GM21737 (cell line): Measurements from ENCODE around the gene MED25.
"Not testable (repeated sequence)": the region's sequence is repeated elsewhere in the genome, so short reads cannot be mapped to it uniquely, and the experiment has no call there.

Experiments used
- ATAC-seq: cut with Tn5 transposase; IDR thresholded peaks from one replicate; pipeline ENCODE4 v1.9.1; 2021; ENCODE audit warnings: mild to moderate bottlenecking, moderate library complexity; ENCODE audit not compliant: unreplicated experiment

MED25 gene

DNA sequence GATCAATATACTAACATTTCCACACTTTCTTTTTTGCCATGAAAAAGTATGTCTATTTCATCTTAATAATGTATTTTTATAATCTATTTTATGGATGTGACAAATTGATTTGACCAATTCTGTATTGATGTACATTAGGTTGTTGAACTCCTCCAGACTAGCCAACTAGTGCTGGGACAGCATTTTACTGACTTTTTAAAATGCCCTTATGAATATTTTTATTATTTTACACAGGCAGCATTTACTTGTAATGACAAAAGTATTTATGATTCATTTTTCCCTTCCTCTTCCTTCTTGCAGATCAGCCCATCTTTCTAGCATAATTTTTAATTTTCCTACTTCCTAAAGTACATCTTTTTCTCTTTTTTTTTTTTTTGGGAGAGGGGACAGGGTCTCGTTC is 4.1 kb upstream of the MED25 start:
- ATAC-seq, result no peak

DNA sequence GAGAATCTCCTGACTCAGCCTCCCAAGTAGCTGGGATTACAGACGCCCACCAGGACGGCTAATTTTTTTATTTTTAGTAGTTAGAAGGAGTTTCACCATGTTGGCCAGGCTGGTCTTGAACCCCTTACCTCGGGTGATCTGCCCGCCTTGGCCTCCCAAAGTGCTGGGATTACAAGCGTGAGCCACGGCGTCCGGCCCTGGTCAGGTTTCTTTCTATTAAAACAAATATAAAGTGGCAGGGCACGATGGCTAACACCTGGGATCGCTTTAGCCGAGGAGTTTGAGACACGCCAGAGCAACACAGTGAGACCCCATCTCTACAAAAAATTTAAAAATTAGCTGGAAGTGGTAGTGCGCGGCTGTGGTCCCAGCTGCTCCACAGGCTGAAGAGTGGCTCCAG is 1.5 kb upstream of the MED25 start:
- no peak for ATAC-seq

DNA sequence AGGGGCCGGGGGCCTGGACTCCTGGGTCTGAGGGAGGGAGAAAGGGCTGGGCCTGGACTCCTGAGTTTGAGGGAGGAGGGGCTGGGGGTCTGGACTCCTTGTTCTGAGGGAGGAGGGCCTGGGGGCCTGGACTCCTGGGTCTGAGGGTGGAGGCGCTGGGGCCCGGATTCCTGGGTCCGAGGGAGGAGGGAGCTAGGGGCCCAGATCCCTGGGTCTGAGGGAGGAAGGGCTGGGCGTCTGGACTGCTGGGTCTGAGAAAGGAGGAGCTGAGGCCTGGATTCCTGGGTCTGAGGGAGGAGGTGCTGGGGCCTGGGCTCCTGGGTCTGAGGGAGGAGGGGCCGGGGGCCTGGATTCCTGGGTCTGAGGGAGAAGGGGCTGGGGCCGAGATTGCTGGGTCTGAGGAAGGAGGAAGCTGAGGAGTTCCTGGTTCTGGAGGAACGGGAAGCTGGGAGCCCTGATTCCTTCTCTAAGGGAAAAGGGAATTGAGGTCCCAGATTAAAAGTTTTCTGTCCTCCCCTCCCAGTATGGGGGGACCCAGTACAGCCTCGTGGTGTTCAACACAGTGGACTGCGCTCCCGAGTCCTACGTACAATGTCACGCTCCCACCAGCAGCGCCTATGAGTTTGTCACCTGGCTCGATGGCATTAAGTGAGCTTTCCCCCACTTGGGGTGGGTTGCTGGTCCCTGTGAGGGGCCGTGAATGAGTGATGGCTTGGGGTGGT is 721 bp downstream of the MED25 start:
- no peak for ATAC-seq

DNA sequence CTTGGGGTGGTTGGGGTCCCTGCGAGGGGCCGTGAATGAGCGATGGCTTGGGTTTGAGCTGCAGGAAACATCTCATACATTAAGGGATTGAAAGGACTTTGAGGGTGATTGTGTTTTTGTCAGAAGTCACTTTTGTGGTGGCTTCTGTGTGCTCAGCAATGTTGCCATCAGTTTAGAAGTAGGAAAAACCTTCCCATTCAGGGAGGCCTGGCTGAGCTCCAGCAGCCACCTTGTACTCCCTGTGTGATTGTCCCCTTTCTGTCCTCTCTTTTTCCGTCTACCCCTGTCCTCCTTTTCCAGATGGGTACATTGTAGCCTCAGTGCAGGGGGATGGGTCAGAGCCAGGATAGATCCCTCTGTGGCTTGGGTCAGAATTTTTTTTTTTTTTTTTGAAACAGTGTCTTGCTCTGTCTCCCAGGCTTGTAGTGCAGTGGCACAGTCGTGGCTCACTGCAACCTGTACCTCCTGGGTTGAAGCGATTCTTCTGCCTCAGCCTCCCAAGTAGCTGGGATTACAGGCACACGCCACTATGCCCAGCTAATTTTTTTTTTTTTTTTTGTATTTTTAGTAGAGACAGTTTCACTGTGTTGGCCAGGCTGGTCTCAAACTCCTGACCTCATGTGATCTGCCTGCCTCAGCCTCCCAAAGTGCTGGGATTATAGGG is 1.5 kb downstream of the MED25 start:
- ATAC-seq, result not testable (repeated sequence)

DNA sequence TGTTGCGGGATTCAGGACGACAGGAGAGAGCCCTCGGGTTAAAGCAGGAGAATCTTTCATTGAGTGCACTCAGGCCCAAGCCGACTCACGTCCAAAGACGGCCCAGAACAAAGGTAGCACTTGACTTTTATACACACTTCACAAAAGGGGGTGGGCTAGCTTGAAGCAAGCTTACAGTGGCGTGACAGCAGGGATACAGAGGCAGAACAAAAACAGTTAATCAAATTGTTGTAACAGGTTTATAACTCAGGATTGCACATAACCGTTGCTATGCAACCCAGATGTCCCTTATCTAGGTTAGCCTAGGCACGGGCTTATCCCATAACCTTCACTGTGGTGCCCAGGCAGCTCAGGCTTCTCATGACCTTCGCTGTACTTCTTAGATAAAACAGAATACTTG is 2.0 kb downstream of the MED25 start:
- no peak for ATAC-seq

DNA sequence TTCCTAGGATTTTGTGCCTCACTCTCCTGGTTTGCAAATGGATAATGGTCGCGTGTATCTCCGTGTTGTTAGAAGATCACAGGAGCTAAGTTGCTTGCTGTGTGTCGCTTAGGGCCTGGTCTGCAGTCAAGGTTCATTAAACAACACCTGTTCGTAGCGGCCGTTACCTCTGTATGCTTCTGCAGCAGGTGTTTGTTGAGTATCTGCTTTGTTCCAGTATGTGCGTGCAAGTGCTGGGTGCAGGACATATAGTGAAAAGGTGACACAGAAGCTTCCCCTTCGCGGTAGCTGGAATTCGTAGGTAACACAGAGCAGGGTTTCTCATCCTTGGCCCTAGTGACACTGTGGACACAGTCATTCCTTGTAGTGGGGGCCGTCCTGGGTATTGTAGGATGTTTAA is 5.4 kb downstream of the MED25 start:
- no peak for ATAC-seq

DNA sequence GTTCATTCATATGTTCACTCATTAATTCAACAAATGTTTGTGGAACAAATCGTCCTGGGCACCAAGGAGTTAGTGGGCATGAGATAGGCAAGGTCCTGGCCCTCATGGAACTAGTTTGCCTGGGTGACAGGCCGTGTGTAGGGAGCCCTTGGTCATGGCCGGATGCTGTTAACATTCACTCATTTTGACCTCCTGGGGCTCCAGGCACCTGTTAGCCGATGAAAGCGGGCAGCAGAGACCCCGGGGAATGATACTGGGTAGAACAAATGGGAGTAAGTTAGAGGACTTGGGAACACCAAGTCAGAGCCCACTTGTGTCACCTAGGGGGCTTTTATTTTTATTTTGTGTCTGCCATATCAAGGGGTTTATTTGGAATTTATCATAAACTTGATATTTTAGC is 6.6 kb downstream of the MED25 start:
- no peak for ATAC-seq

DNA sequence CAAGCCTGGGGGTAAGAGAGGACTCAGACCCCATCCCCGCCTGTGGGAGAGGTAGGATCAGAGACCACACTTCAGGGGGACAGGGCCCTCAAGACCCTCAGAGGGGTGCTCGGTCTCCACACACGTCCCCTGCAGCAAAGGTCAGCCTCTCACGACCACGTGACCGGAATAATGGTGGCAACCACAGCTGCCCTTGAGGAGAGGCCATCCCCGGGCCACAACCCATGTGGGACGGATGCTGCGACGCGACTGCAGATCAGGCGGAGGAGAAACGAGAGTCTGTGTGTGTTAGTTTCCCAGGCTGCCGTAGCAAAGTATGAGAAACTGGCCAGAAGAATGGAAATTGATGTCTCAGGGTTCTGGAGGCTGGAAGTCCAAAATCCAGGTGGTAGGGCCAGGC is 8.9 kb downstream of the MED25 start:
- no peak for ATAC-seq

DNA sequence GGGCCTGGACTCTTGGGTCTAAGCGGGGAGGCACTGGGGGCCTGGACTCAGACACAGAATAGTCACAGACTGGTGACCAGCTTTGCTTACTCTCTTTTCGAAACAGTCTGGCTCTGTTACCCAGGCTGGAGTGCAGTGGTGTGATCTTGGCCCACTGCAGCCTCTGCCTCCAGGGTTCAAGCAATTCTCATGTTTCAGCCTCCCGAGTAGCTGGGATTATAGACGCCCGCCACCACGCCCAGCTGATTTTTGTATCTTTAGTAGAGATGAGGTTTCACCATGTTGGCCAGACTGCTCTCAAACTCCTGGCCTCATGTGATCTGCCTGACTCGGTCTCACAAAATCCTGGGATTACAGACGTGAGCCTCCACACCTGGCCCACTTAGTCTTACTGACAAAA is 11.1 kb downstream of the MED25 start:
- ATAC-seq, result no peak

DNA sequence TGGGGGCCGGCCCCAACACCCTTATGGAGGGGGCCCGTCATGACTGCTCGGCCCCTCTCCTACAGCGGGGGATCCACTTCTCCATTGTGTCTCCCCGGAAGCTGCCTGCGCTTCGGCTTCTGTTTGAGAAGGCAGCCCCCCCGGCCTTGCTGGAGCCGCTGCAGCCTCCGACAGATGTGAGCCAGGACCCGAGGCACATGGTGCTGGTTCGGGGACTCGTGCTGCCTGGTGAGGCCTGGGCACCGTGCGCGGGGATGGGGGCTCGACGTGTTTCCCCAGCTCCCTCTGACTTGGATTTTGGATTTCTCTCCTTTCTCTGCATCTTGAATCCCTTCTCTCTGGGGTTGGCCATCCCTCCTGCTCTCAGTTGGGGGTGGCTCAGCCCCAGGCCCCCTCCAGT is 11.6 kb downstream of the MED25 start:
- no peak for ATAC-seq

DNA sequence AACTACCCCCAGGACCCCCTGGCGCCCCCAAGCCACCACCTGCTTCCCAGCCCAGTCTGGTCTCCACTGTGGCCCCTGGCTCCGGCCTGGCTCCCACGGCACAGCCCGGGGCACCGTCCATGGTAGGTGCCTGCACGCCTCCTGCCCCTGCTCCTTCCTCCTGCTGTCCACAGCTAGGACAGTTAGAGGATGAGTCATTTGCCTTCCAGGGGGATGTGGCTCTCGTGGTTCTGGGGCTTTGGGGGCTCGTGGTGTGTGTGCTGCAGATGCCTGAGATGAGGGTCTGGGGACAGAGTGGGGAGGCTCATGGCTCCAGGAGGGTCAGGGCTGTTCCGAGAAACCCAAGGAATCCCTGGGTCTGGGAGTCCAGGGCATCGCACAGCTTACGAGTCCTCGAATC is 12.7 kb downstream of the MED25 start:
- no peak for ATAC-seq

DNA sequence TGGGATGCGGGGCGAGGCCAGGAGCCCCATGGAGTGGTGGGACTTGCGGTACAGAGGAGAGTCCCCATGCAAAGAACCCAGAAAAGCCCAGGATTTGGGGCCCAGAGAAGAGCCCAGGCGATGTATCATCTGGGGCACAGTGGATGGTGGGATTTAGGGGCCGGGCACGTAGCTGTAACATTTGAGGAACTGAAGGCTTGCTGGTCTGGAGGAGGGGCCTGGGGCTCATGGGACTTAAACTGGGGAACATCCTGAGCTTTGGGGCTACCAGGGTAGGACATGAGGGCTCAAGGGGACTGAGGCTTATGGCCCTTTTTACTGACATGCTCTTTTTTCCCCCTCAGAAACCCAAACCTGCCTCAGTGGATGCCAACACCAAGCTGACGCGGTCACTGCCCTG is 13.5 kb downstream of the MED25 start:
- ATAC-seq, result no peak

DNA sequence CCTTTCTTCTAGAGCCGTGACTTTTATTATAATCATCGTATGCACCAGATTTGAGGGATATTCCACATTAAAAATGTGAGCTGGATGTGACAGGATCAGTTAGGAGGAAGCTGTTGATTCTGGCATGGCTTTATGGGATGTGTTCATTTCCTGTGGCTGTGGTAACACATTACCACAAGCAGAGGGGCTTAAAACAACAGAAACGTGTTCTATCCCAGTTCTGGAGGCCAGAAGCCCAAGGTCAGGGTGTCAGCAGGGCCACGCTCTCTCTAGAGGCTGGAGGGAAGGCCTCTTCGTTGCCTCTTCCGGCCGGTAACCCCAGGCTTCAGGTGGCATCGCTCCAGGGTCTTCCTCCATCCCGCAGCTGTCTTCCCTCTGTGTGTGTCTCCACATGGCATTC is 14.5 kb downstream of the MED25 start:
- ATAC-seq, result no peak

DNA sequence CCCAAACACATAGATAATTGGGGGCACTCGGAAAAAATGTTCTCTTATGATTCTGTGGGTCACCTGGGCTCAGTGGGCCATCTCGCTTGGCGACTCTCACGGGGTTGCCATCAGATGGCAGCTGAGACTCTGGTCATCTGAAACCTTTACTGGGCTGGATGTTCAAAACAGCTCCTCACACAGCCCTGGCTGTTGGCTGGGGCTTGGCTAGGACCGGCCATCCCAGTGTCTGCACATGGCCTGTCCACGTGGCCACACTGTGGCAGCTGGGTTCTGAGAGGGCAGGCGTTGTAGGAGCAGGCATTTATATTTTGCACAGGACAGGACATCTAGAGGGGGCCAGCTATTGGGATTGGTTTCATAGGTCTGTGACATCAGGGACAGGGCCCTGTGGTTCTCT is 15.5 kb downstream of the MED25 start:
- no peak for ATAC-seq

DNA sequence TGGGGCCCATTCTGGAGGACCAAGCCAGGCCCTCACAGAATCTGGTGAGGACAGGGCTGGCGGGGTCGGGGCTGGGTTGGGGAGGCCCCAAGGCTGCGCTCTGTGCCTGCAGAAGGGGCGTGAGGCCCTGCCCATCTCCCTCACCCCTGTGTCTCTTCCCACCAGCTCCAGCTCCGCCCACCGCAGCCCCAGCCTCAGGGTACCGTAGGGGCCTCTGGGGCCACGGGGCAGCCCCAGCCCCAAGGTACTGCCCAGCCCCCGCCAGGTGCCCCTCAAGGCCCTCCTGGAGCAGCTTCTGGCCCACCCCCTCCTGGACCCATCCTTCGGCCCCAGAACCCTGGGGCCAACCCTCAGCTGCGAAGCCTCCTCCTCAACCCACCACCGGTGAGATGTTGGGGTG is 17.5 kb downstream of the MED25 start:
- ATAC-seq, result no peak

DNA sequence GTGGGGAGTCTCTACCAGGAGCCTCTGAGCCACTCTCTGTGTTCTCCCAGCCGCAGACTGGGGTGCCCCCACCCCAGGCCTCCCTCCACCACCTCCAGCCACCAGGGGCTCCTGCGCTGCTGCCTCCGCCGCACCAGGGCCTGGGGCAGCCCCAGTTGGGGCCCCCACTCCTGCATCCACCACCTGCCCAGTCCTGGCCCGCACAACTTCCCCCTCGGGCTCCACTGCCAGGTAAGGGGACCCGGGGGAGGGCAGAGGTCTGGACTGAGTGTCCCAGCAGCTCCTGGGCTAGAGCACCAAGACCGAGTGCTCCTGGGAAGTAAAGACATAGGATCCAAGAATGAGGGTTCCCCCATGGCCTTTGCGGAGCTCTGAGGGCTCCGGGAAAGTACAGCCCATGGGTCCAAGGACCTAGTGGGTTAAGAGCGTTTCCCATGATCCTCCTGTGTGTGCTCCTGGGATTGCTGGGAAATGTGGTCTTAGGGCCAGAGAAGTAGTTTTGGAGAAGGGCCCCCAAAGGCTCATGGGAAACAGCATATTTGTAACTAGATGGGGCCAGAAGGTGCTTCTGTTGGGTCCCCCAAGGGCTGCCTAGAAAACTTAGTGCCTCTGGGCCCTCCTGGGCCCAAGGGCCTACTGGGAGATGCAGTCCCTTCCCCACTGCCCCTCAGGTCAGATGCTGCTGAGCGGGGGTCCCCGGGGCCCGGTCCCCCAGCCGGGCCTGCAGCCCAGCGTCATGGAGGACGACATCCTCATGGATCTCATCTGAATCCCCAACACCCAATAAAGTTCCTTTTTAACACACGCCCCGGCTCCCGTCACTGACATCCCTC is 18.3 kb downstream of the MED25 start:
- ATAC-seq, result no peak

DNA sequence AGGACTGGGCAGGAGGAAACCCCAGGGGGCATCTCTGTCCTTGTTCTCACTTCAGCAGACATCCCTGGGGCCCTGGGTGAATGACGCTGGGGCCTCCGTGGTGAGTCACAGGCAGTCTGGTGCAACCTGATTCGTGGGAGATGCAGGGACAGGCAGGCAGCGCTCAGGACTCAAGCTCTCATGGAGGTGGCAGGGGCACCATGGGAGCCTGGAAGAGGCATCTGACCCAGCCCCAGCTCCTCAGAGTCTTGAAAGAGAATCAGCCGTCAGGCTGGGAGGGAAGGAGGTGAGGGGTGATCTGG is 18.9 kb downstream of the MED25 start:
- ATAC-seq, result no peak

DNA sequence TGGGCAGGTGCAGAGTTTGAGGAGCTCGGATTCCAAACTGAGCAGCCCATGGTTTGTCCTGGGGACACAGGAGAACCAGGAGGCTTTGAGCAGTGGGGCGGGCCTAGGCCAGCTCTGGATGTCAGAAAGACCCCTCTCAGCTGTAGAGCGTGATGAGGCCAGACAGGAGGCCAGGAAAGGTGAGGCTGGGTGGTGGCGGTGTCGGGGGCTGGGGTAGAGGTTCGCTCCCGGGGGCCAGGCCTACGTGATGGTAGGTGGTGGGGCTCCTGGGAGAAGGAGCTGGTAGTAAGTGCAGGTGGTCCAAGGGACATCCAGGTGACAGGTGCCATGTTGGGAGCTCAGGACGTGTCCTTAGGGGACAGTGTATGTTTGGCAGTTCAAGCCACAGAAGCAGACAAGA is 19.3 kb downstream of the MED25 start:
- ATAC-seq, result no peak

DNA sequence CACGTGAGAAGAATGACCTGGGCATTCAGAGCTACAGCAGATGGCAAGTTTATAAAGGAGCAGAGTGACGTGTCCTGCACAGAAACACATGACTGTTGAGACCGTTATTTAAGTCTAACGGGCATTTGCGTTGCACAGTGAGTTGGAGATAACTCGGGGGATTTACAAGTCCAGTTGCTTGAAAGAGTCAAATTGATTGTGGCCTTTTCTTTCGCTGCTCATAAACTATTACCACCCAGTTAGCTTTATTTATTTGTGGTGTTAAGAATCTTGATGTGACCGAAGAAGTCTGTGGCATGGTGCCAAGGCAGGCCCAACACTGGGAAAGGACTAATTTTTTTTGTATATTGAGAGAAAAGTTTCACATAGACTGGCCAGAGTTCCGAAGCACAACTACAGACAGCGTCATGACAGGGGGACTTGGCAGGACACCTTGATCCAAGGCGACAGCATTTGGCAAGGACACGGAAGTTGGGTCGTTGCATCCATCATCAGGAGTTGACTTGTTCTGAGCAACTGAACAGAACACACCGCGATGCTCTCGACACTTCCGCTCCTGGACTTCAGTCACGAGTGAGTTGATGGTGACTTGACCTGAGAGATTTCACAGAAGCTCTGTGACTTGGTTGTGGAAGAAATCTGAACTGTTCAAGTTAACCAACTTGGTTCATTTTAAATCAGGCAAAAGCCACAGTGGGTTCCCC is 20.9 kb downstream of the MED25 start:
- ATAC-seq, result no peak

DNA sequence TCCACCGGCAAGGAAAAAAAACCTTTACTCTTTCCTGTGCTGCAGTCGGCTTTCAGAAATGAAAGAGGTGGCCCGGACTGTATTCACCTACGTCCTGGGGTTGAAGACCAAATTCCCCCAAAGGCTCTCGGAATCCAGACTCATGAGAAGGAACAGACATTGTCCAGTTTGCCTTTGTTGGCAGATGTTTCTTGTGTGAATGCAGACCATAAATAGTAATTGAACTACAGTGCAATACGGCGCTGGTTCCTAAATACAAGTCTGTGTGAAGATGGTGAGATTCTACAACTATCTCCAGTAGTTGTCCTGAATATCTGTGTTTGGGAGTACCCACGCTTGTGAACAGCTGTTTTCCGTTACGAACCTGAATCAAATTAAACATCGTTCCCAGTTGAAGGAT is 21.6 kb downstream of the MED25 start:
- ATAC-seq, result no peak

DNA sequence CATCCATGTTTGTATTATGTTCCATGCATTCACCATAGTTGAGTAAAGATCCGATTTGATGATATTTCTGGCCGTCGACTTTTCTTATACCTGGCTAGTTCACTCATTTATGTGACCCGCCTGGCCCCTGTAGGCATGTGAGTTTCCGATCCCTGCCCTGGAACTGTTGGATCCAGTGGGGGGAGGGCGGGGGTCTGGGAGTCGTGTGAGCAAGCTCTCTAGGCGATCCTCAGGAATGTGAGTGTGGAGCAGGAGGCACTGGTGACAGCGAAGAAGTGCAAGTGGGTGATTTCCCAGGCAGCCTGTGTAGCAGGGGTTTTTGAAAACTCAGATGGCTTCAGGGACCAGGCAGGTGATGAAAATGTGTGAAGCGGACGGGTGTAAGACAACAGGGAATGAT is 22.2 kb downstream of the MED25 start:
- no peak for ATAC-seq
